SK-N-SH treated with all-trans-retinoic acid at 6 μM for 48 hours (cell line): ENCODE measurements around the gene CXXC5.

ENCODE experiments used
- ARNTL ChIP-seq: fragments of 450-650 bp; formaldehyde crosslinking; IDR thresholded peaks from 2 replicates; pipeline ENCODE4 v1.5.0; 2020; ENCODE audit warnings: low read depth, mild to moderate bottlenecking, moderate library complexity, borderline replicate concordance
- CREB5 ChIP-seq: fragments of 250-450 bp; sonication (Bioruptor Pico); IDR thresholded peaks from 2 replicates; pipeline ENCODE4 v1.5.1; 2020; ENCODE audit warnings: low read depth, mild to moderate bottlenecking, moderate library complexity
- PATZ1 ChIP-seq: fragments of 250-450 bp; sonication (Bioruptor Pico); IDR thresholded peaks from 2 replicates; pipeline ENCODE4 v1.8.0; 2020; ENCODE audit warnings: mild to moderate bottlenecking, moderate library complexity, borderline replicate concordance
- PPARA ChIP-seq: fragments of 250-450 bp; sonication (Bioruptor Pico); IDR thresholded peaks from 2 replicates; pipeline ENCODE4 v1.5.0; 2020; ENCODE audit warnings: mild to moderate bottlenecking, borderline replicate concordance
- RARB ChIP-seq: fragments of 250-450 bp; sonication (Bioruptor Pico); IDR thresholded peaks from 2 replicates; pipeline ENCODE4 v1.8.0; 2021; ENCODE audit warnings: mild to moderate bottlenecking, moderate library complexity
- SNAI2 ChIP-seq: fragments of 250-450 bp; sonication (Bioruptor Pico); IDR thresholded peaks from 2 replicates; pipeline ENCODE4 v1.5.0; 2020; ENCODE audit warnings: mild to moderate bottlenecking, moderate library complexity
- TSHZ2 ChIP-seq: fragments of 250-450 bp; sonication (Bioruptor Pico); IDR thresholded peaks from 2 replicates; pipeline ENCODE4 v1.5.0; 2020; ENCODE audit warnings: mild to moderate bottlenecking, moderate library complexity
- ZFP3 ChIP-seq: fragments of 250-450 bp; sonication (Bioruptor Pico); IDR thresholded peaks from 2 replicates; pipeline ENCODE4 v1.5.0; 2020; ENCODE audit warnings: mild to moderate bottlenecking, moderate library complexity
- ZNF8 ChIP-seq: fragments of 450-650 bp; formaldehyde crosslinking; IDR thresholded peaks from 2 replicates; pipeline ENCODE4 v1.5.0; 2020; ENCODE audit warnings: mild to moderate bottlenecking, moderate library complexity

- TF ChIP-seq ZFP3 (CRISPR knock-in tag): no peak
- no peak for TF ChIP-seq CREB5 (CRISPR knock-in tag)
- no peak for TF ChIP-seq PATZ1
- no peak for TF ChIP-seq ARNTL (CRISPR knock-in tag)
- TF ChIP-seq RARB (CRISPR knock-in tag): no peak
- TF ChIP-seq ZNF8: no peak
- TF ChIP-seq PPARA: no peak
- TF ChIP-seq SNAI2: no peak
- no peak for TF ChIP-seq TSHZ2 (CRISPR knock-in tag)
Measured at GRCh38 chr5:139705655-139706587, 57.8 kb downstream of the CXXC5 start.
